ENCODE results near the gene RABAC1.

DNA sequence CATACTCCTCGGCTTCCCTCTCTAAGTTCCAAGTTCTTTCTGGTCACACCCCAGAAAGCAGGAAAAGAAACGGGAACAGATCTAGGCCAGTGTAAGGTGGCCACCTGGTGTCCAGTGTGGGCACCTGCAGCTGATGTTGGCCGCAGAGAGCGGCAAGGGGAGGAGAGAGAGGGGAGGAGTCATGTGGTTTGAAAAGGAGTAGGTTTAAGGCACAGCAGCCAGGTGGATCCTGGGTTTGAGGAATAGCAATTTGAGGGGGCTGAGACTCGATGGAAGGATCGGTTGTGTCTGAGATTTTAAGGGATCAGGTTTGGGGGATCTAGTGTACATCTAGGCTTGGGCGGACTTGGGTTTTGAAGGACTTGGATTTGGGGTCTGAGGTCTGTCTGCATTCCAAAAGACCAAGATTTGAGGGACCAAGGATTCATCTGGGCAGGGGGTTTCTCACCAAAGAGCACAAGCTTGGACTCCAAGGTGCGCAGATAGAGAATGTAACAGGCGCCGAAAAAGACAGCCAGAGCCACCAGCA, 1.2 kb downstream of the RABAC1 start:
- peak; percentile 93 for TF ChIP-seq CTCF (IDR thresholded peaks at IDR 0.05; ENCODE audit: low read length)
- no peak for TF ChIP-seq EZH2 (IDR thresholded peaks at IDR 0.05; ENCODE audit: borderline replicate concordance, low read length)

Measured in OCI-LY1 (cell line).